Measurements from ENCODE around the gene ABHD12. TPM values are rescaled to one million over a fixed set of nuclear protein-coding genes. Genes with fewer than 3 reads are reported as not detected.

Gene ABHD12
- total and polyA plus RNA-seq, 2 donors (not counting 1 experiment from before 2014, with no cell fraction given), result 9.6 to 28.3 TPM

DNA sequence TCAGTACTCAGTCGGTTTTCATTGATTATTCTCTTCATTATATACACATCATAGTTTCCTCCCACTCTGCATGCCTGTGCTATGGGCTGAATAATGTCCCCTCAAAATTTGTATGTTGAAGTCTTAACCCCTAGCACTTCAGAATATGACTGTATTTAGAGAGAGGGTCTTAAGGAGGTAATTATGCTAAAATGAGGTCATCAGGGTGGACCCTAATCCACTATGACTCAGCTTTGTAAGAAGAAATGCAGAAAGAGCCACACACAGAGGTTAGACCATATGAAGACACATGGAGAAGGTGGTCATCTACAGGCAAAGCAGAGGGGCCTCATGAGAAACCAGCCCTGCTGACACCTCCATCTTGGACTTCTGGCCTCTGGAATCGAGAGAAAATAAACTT, 15.8 kb downstream of the ABHD12 start:
- ATAC-seq (ENCODE audit: low read depth) (no peak), DNase-seq (no peak)
- H3K4me1 Mint-ChIP-seq, result peaks cover 16% of the 10 kb centered on the region
- no peak overlapping the region for H3K4me3 Mint-ChIP-seq
- H3K4me2 ChIP-seq (replicated peaks; ENCODE audit: low read depth, low read length, poor library complexity, severe bottlenecking), result no peak overlapping the region
- WGBS (ENCODE audit: insufficient coverage), result no CpG with 5 or more reads among the region's 2 CpGs
- H3K36me3 ChIP-seq (replicated peaks in 1 of 2; ENCODE audit: control extremely low read depth in 1 of 2, control insufficient read depth in 1 of 2, extremely low read depth in 1 of 2, insufficient read depth in 2 of 2, low read length in 1 of 2), result no peaks in the 10 kb centered on the region
- no peak overlapping the region for H2AFZ ChIP-seq (ENCODE audit: insufficient read depth, low read depth, low read length, poor library complexity, severe bottlenecking)
- H3K9me3 Mint-ChIP-seq (ENCODE audit: insufficient read depth), result no peaks in the 10 kb centered on the region
- no peak overlapping the region for H3K27ac ChIP-seq (ENCODE audit: low read length in 2 of 2)
- POLR2A ChIA-PET, result no interaction called here
- H3K27ac Mint-ChIP-seq, result no peak overlapping the region
- peaks cover 42% of the 10 kb centered on the region for H3K79me2 ChIP-seq (ENCODE audit: control insufficient read depth, insufficient read depth, low read length)
- no peaks in the 10 kb centered on the region for H3K27me3 ChIP-seq (replicated peaks in 1 of 4; ENCODE audit: control extremely low read depth in 1 of 4, control insufficient read depth in 3 of 4, insufficient read depth in 4 of 4, low read length in 3 of 4)
- intact Hi-C loops (cut with micrococcal nuclease), result no loop called here
- H4K20me1 ChIP-seq (ENCODE audit: control insufficient read depth, insufficient read depth, low read length, poor library complexity, severe bottlenecking), result peaks cover 17% of the 10 kb centered on the region
- CTCF ChIA-PET, result no interaction called here
- no peaks in the 10 kb centered on the region for H3K9me3 ChIP-seq (ENCODE audit: control extremely low read depth in 1 of 3, control insufficient read depth in 2 of 3, insufficient read depth in 1 of 3, low read length in 2 of 3)
- H3K9ac ChIP-seq (ENCODE audit: low read length), result no peak overlapping the region
- H3K4me1 ChIP-seq (ENCODE audit: control insufficient read depth in 2 of 2, insufficient read depth in 2 of 2, low read length in 2 of 2), result no peaks in the 10 kb centered on the region
- TF ChIP-seq, protein P1, sequence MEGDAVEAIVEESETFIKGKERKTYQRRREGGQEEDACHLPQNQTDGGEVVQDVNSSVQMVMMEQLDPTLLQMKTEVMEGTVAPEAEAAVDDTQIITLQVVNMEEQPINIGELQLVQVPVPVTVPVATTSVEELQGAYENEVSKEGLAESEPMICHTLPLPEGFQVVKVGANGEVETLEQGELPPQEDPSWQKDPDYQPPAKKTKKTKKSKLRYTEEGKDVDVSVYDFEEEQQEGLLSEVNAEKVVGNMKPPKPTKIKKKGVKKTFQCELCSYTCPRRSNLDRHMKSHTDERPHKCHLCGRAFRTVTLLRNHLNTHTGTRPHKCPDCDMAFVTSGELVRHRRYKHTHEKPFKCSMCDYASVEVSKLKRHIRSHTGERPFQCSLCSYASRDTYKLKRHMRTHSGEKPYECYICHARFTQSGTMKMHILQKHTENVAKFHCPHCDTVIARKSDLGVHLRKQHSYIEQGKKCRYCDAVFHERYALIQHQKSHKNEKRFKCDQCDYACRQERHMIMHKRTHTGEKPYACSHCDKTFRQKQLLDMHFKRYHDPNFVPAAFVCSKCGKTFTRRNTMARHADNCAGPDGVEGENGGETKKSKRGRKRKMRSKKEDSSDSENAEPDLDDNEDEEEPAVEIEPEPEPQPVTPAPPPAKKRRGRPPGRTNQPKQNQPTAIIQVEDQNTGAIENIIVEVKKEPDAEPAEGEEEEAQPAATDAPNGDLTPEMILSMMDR (IDR thresholded peaks at IDR 0.05), result no peak
- no peak for TF ChIP-seq EZH2 (IDR thresholded peaks at IDR 0.05; ENCODE audit: borderline replicate concordance, insufficient read depth, low read depth, low read length, poor library complexity, severe bottlenecking)
- H3K27me3 Mint-ChIP-seq, result no peaks in the 10 kb centered on the region
- no peak overlapping the region for H3K4me3 ChIP-seq (ENCODE audit: control extremely low read depth in 1 of 5, extremely low read depth in 1 of 5, insufficient read depth in 1 of 5, low read depth in 2 of 5, low read length in 4 of 5)

DNA sequence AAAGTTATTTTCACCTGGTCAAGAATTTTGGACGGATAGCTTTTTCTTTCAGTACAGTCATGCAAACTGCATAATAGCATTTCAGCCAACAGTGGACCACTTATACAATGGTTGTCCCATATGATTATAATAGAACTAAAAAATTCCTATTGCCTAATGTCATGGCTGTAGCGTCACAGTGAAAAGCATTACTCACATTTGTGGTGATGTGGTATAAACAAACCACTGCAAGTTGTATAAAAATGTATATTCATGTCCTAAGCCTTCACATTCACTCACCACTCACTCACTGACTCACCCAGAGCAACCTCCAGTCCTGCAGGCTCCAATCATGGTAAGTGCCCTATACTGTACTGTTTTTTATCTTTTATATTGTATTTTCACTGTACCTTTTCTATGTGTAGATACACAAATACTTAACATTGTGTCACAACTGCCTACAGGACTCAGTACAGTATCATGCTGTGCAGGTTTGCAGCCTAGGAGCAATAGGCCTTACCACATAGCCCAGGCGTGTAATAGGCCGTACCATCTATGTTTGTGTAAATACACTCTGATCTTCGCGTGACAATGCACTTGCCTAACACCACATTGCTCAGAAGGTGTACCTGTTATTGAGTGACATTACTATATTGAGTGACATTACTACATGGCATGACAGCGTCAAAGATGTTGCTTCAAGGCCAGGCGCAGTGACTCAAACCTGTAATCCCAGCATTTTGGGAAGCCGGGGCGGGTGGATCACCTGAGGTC, 17.9 kb downstream of the ABHD12 start:
- H3K4me3 Mint-ChIP-seq, result no peak overlapping the region
- Histone ChIP-seq H3K9me3 (ENCODE audit: control extremely low read depth in 1 of 3, control insufficient read depth in 2 of 3, insufficient read depth in 1 of 3, low read length in 2 of 3) (no peaks in the 10 kb centered on the region), H3K4me2 (replicated peaks; ENCODE audit: low read depth, low read length, poor library complexity, severe bottlenecking) (no peak overlapping the region), H3K36me3 (replicated peaks in 1 of 2; ENCODE audit: control extremely low read depth in 1 of 2, control insufficient read depth in 1 of 2, extremely low read depth in 1 of 2, insufficient read depth in 2 of 2, low read length in 1 of 2) (no peaks in the 10 kb centered on the region), H4K20me1 (ENCODE audit: control insufficient read depth, insufficient read depth, low read length, poor library complexity, severe bottlenecking) (peaks cover 5% of the 10 kb centered on the region), H2AFZ (ENCODE audit: insufficient read depth, low read depth, low read length, poor library complexity, severe bottlenecking) (no peak overlapping the region), H3K27ac (ENCODE audit: low read length in 2 of 2) (no peak overlapping the region), H3K79me2 (ENCODE audit: control insufficient read depth, insufficient read depth, low read length) (peaks cover 35% of the 10 kb centered on the region), H3K9ac (ENCODE audit: low read length) (no peak overlapping the region), H3K4me3 (ENCODE audit: control extremely low read depth in 1 of 5, extremely low read depth in 1 of 5, insufficient read depth in 1 of 5, low read depth in 2 of 5, low read length in 4 of 5) (no peak overlapping the region), H3K27me3 (replicated peaks in 1 of 4; ENCODE audit: control extremely low read depth in 1 of 4, control insufficient read depth in 3 of 4, insufficient read depth in 4 of 4, low read length in 3 of 4) (no peaks in the 10 kb centered on the region), H3K4me1 (ENCODE audit: control insufficient read depth in 2 of 2, insufficient read depth in 2 of 2, low read length in 2 of 2) (no peaks in the 10 kb centered on the region)
- ChIA-PET CTCF (no interaction called here), POLR2A (no interaction called here)
- no peak for TF ChIP-seq EZH2 (IDR thresholded peaks at IDR 0.05; ENCODE audit: borderline replicate concordance, insufficient read depth, low read depth, low read length, poor library complexity, severe bottlenecking)
- TF ChIP-seq, protein P1 (IDR thresholded peaks at IDR 0.05), result no peak
- H3K27ac Mint-ChIP-seq, result no peak overlapping the region
- DNase-seq (no peak), ATAC-seq (ENCODE audit: low read depth) (no peak)
- H3K27me3 Mint-ChIP-seq, result no peaks in the 10 kb centered on the region
- H3K9me3 Mint-ChIP-seq (ENCODE audit: insufficient read depth), result no peaks in the 10 kb centered on the region
- 100% methylated on average over 5 of the region's 10 CpGs for WGBS (ENCODE audit: insufficient coverage)
- H3K4me1 Mint-ChIP-seq, result peaks cover 10% of the 10 kb centered on the region
- intact Hi-C loops (cut with micrococcal nuclease), result no loop called here
